ENCODE data around the gene NCKAP5. TPM values are rescaled to one million over a fixed set of nuclear protein-coding genes. Genes with fewer than 3 reads are reported as not detected.
"Not testable (repeated sequence)": the region's sequence is repeated elsewhere in the genome, so short reads cannot be mapped to it uniquely, and the experiment has no call there.

Gene NCKAP5
- total RNA-seq, 1 donor from 2014 or later = 7.4 TPM

DNA sequence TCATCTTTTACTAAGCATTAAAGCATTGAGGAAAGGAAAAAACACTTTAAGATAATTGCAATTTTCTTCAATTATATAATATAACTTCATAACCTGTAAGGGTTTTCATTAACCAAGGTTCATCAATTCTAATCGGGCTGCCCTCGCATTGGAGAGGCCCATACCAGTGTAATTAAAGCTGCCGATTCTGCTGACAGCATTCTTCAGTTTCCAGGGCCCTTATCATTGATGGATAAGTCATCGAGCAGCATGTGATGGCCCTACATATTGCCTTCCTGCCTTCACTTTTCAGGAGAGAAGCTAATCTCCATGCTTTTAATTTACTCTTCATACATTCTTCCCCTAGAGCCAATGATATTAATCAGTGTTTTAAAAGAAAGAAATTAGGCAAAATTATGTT lies 92.0 kb downstream of the NCKAP5 start:
- no peaks in the 10 kb centered on the region for H3K36me3 Mint-ChIP-seq (ENCODE audit: low read depth, unreplicated experiment)
- no peaks in the 10 kb centered on the region for H3K9me3 Mint-ChIP-seq (ENCODE audit: unreplicated experiment)
- TF ChIP-seq, protein P1, sequence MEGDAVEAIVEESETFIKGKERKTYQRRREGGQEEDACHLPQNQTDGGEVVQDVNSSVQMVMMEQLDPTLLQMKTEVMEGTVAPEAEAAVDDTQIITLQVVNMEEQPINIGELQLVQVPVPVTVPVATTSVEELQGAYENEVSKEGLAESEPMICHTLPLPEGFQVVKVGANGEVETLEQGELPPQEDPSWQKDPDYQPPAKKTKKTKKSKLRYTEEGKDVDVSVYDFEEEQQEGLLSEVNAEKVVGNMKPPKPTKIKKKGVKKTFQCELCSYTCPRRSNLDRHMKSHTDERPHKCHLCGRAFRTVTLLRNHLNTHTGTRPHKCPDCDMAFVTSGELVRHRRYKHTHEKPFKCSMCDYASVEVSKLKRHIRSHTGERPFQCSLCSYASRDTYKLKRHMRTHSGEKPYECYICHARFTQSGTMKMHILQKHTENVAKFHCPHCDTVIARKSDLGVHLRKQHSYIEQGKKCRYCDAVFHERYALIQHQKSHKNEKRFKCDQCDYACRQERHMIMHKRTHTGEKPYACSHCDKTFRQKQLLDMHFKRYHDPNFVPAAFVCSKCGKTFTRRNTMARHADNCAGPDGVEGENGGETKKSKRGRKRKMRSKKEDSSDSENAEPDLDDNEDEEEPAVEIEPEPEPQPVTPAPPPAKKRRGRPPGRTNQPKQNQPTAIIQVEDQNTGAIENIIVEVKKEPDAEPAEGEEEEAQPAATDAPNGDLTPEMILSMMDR (IDR thresholded peaks at IDR 0.05; ENCODE audit: unreplicated experiment) = no peak
- H3K4me3 Mint-ChIP-seq (ENCODE audit: unreplicated experiment) = no peak overlapping the region
- H3K4me1 Mint-ChIP-seq (ENCODE audit: unreplicated experiment) = no peaks in the 10 kb centered on the region
- H3K27ac Mint-ChIP-seq (ENCODE audit: unreplicated experiment) = no peak overlapping the region
- no peak for DNase-seq (ENCODE audit: low spot score)
- H3K27me3 Mint-ChIP-seq (ENCODE audit: unreplicated experiment) = no peaks in the 10 kb centered on the region

DNA sequence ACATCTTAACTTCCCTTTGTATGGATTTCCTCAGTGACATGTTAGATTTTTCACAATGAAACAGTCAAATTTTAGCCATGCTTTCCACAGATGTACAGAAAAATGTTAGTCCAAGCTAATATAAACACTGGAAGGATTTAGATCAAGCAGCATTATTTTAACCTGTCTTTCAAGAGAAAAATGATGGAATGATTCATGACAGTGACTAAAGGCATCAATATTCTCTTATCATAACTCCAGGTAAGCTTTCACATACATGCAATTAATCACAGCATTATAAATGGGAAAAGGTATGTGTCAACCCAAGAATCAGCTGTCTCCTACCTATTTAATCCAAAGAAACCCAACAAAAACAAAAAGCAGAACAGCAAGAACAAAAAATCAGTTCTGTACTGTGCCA lies 92.7 kb downstream of the NCKAP5 start:
- no peak for DNase-seq (ENCODE audit: low spot score)
- no peaks in the 10 kb centered on the region for H3K27me3 Mint-ChIP-seq (ENCODE audit: unreplicated experiment)
- TF ChIP-seq, protein P1 (IDR thresholded peaks at IDR 0.05; ENCODE audit: unreplicated experiment) = no peak

GRCh38 chr2:133470446-133470845 lies 97.8 kb downstream of the NCKAP5 start:
- not testable (repeated sequence) for H3K4me3 Mint-ChIP-seq (ENCODE audit: unreplicated experiment); DNase-seq (ENCODE audit: low spot score); H3K27me3 Mint-ChIP-seq (ENCODE audit: unreplicated experiment); H3K4me1 Mint-ChIP-seq (ENCODE audit: unreplicated experiment); H3K36me3 Mint-ChIP-seq (ENCODE audit: low read depth, unreplicated experiment); H3K27ac Mint-ChIP-seq (ENCODE audit: unreplicated experiment); H3K9me3 Mint-ChIP-seq (ENCODE audit: unreplicated experiment)

More for the DNA sequence above, 92.7 kb downstream of the NCKAP5 start:
- Mint-ChIP-seq H3K4me1 (ENCODE audit: unreplicated experiment) (no peaks in the 10 kb centered on the region), H3K4me3 (ENCODE audit: unreplicated experiment) (no peak overlapping the region), H3K27ac (ENCODE audit: unreplicated experiment) (no peak overlapping the region), H3K36me3 (ENCODE audit: low read depth, unreplicated experiment) (no peaks in the 10 kb centered on the region), H3K9me3 (ENCODE audit: unreplicated experiment) (no peaks in the 10 kb centered on the region)

GRCh38 chr2:133462811-133463210 lies 105.5 kb downstream of the NCKAP5 start:
- Mint-ChIP-seq H3K4me1 (ENCODE audit: unreplicated experiment) (no peaks in the 10 kb centered on the region), H3K36me3 (ENCODE audit: low read depth, unreplicated experiment) (no peaks in the 10 kb centered on the region), H3K27me3 (ENCODE audit: unreplicated experiment) (no peaks in the 10 kb centered on the region), H3K4me3 (ENCODE audit: unreplicated experiment) (no peak overlapping the region), H3K9me3 (ENCODE audit: unreplicated experiment) (no peaks in the 10 kb centered on the region), H3K27ac (ENCODE audit: unreplicated experiment) (no peak overlapping the region)
- TF ChIP-seq, protein P1 (IDR thresholded peaks at IDR 0.05; ENCODE audit: unreplicated experiment) = no peak
- DNase-seq (ENCODE audit: low spot score) = no peak

DNA sequence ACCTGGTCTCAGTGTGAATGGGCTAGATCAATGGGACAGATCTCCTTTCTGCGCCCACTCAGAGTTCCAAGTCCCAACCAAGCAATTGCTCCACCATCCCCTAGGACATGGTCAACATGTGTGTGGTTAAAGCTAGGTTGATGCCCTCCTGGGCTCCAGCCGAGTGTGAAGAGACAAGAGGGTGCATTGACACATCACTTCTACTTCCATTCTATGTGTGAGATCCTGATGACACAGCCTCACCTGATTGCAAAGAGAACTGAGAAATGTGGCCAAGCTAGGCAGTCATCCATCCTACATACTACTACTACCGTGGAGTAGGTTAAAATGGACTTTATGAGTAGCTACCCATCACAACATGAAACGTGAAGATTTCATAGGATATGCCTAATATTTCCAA lies 106.8 kb downstream of the NCKAP5 start:
- no peak for DNase-seq (ENCODE audit: low spot score)
- Mint-ChIP-seq H3K9me3 (ENCODE audit: unreplicated experiment) (no peaks in the 10 kb centered on the region), H3K4me3 (ENCODE audit: unreplicated experiment) (no peak overlapping the region), H3K27ac (ENCODE audit: unreplicated experiment) (no peak overlapping the region), H3K27me3 (ENCODE audit: unreplicated experiment) (no peaks in the 10 kb centered on the region), H3K36me3 (ENCODE audit: low read depth, unreplicated experiment) (no peaks in the 10 kb centered on the region), H3K4me1 (ENCODE audit: unreplicated experiment) (no peaks in the 10 kb centered on the region)
- TF ChIP-seq, protein P1 (IDR thresholded peaks at IDR 0.05; ENCODE audit: unreplicated experiment) = no peak

DNA sequence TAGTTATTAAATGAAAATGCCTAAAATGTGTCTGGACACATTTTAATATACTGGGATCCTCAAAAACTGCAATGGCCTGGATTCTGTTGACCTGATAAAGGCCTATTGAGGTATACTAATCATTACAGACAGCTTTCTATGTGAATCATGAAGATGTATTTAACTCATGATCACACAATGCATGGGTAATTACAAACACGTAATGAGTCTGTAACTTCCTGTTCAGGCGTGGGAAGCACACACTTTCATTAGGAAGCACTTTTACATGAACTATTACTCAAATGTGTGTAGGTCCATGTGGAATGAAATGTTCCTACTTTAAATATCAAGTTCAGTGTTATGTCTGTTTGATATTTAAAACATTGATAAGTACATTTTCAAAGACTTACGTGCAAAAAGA lies 108.7 kb downstream of the NCKAP5 start:
- no peaks in the 10 kb centered on the region for H3K4me1 Mint-ChIP-seq (ENCODE audit: unreplicated experiment)
- no peak overlapping the region for H3K27ac Mint-ChIP-seq (ENCODE audit: unreplicated experiment)
- no peaks in the 10 kb centered on the region for H3K36me3 Mint-ChIP-seq (ENCODE audit: low read depth, unreplicated experiment)
- DNase-seq (ENCODE audit: low spot score) = no peak
- TF ChIP-seq, protein P1 (IDR thresholded peaks at IDR 0.05; ENCODE audit: unreplicated experiment) = no peak
- no peaks in the 10 kb centered on the region for H3K9me3 Mint-ChIP-seq (ENCODE audit: unreplicated experiment)
- H3K4me3 Mint-ChIP-seq (ENCODE audit: unreplicated experiment) = no peak overlapping the region
- H3K27me3 Mint-ChIP-seq (ENCODE audit: unreplicated experiment) = peaks cover 1% of the 10 kb centered on the region
